GM12878 (cell line): ENCODE measurements around the gene POLR1A. TPM values are rescaled to one million over a fixed set of nuclear protein-coding genes. Genes with fewer than 3 reads are reported as not detected.

Experiments
- BMI1 ChIP-seq: fragments of 450-650 bp; IDR thresholded peaks from 2 replicates; pipeline ENCODE4 v1.6.1; 2016; ENCODE audit warnings: mild to moderate bottlenecking, moderate library complexity, borderline replicate concordance
- CBX3 ChIP-seq: fragments of 200-600 bp; sonication (generic); IDR thresholded peaks from 2 replicates; pipeline ENCODE4 v1.6.1; 2016; ENCODE audit warnings: low read depth, borderline replicate concordance
- HDAC6 ChIP-seq: fragments of 200-600 bp; sonication (generic); IDR thresholded peaks from one replicate; pipeline ENCODE4 v1.8.0; 2017; ENCODE audit warnings: antibody characterized with exemption; ENCODE audit not compliant: unreplicated experiment
- IKZF2 ChIP-seq, 2 experiments: fragments of 450-650 bp; IDR thresholded peaks; 2 replicates each; pipeline ENCODE4 v1.6.1; 2017; ENCODE audit warnings: mild to moderate bottlenecking in 2 of 2, moderate library complexity in 2 of 2
- IRF3 ChIP-seq: fragments of 450-650 bp; IDR thresholded peaks from 2 replicates; pipeline ENCODE4 v1.6.1; 2014; ENCODE audit warnings: mild to moderate bottlenecking
- KDM1A ChIP-seq: fragments of 200-600 bp; sonication (generic); IDR thresholded peaks from 2 replicates; pipeline ENCODE4 v1.6.1; 2016; ENCODE audit warnings: borderline replicate concordance
- MEF2B ChIP-seq: fragments of 450-650 bp; IDR thresholded peaks from 2 replicates; pipeline ENCODE4 v1.6.1; 2018; ENCODE audit warnings: mild to moderate bottlenecking, moderate library complexity; ENCODE audit not compliant: partially characterized antibody, poor library complexity, severe bottlenecking
- MXI1 ChIP-seq: fragments of 150-350 bp; IDR thresholded peaks from 2 replicates; pipeline ENCODE4 v1.6.1; 2011; ENCODE audit warnings: low read depth, mild to moderate bottlenecking, inconsistent platforms, low read length, improper control_type of control experiment
- NFIC ChIP-seq: IDR thresholded peaks from 2 replicates; pipeline ENCODE4 v1.6.1; 2012; ENCODE audit warnings: low read depth, mild to moderate bottlenecking, inconsistent platforms, low read length, moderate library complexity
- NR2F1 ChIP-seq: fragments of 450-650 bp; conservative IDR thresholded peaks from 2 replicates; pipeline ENCODE4 v1.6.1; 2017; ENCODE audit warnings: mild to moderate bottlenecking
- PKNOX1 ChIP-seq: fragments of 450-650 bp; IDR thresholded peaks from 2 replicates; pipeline ENCODE4 v1.6.1; 2016; ENCODE audit warnings: mild to moderate bottlenecking
- POU2F2 ChIP-seq: IDR thresholded peaks from 3 replicates; pipeline ENCODE4 v1.6.1; 2011; ENCODE audit warnings: low read depth, mild to moderate bottlenecking, low read length, borderline replicate concordance
- YY1 ChIP-seq: IDR thresholded peaks from 2 replicates; pipeline ENCODE4 v1.6.1; 2011; ENCODE audit warnings: low read depth, mild to moderate bottlenecking, low read length
- ZNF384 ChIP-seq: IDR thresholded peaks from 2 replicates; pipeline ENCODE4 v1.6.1; 2012; ENCODE audit warnings: low read depth, mild to moderate bottlenecking, low read length, improper control_type of control experiment, borderline replicate concordance
- ZSCAN29 ChIP-seq: fragments of 450-650 bp; IDR thresholded peaks from 2 replicates; pipeline ENCODE4 v1.6.1; 2017; ENCODE audit warnings: mild to moderate bottlenecking, moderate library complexity
- ZZZ3 ChIP-seq: IDR thresholded peaks from 2 replicates; pipeline ENCODE4 v1.6.1; 2011; ENCODE audit warnings: low read depth; ENCODE audit not compliant: control insufficient read depth, insufficient read length
- polyA plus RNA-seq, 11 experiments: library from polyadenylated mRNA; depleted of rRNA in 4 of 11; unstranded in 6 of 11; stranded (reverse) in 5 of 11; fragments of >200 nt; fragmentation: Nextera tagmentation in 4 of 11; fragmentation: Illumina TruSeq in 1 of 11; extraction: Ambion mirVana in 4 of 11; extraction: Trizol in 1 of 11; gene quantifications; 1 replicate in 1 of 11; 2 replicates in 10 of 11; pipeline versions ENCODE4 v1.2.1 to v1.2.3, GENCODE V29; 2011 to 2016; ENCODE audit warnings: inconsistent platforms in 2 of 11, missing spikeins in 2 of 11, low read depth in 1 of 11
- total RNA-seq, 4 experiments: library from RNA; depleted of rRNA in 3 of 4; stranded (reverse); fragments of >200 nt in 3 of 4; fragmentation: Illumina TruSeq in 1 of 4; extraction: Trizol in 1 of 4; gene quantifications; 2 replicates each; pipeline versions ENCODE4 v1.2.1 to v1.2.3, GENCODE V29; 2013 to 2021
- TF ChIP-seq, protein P1 (sequence below): fragments of 450-650 bp; formaldehyde crosslinking; IDR thresholded peaks from 2 replicates; pipeline ENCODE4 v1.4.0; 2020; ENCODE audit warnings: mild to moderate bottlenecking, moderate library complexity
- TF ChIP-seq, protein P2 (sequence below): IDR thresholded peaks from 2 replicates; pipeline ENCODE4 v1.6.1; 2012; ENCODE audit warnings: low read depth, low read length, improper control_type of control experiment
- TF ChIP-seq, protein P3 (sequence below): fragments of 450-650 bp; IDR thresholded peaks from 2 replicates; pipeline ENCODE4 v1.6.1; 2017; ENCODE audit warnings: mild to moderate bottlenecking
- TF ChIP-seq, protein P4 (sequence below): IDR thresholded peaks from 2 replicates; pipeline ENCODE4 v1.6.1; 2011; ENCODE audit warnings: borderline replicate concordance, low read depth, mild to moderate bottlenecking, moderate library complexity, mixed read lengths, low read length; ENCODE audit not compliant: insufficient read depth; ENCODE audit errors: extremely low read length

POLR1A gene
- total and polyA plus RNA-seq, 10 of the 15 experiments (the other 5 are each of a cell fraction or from before 2014, with no cell fraction given): 2.1 to 53.9 (median 17.8) TPM

DNA sequence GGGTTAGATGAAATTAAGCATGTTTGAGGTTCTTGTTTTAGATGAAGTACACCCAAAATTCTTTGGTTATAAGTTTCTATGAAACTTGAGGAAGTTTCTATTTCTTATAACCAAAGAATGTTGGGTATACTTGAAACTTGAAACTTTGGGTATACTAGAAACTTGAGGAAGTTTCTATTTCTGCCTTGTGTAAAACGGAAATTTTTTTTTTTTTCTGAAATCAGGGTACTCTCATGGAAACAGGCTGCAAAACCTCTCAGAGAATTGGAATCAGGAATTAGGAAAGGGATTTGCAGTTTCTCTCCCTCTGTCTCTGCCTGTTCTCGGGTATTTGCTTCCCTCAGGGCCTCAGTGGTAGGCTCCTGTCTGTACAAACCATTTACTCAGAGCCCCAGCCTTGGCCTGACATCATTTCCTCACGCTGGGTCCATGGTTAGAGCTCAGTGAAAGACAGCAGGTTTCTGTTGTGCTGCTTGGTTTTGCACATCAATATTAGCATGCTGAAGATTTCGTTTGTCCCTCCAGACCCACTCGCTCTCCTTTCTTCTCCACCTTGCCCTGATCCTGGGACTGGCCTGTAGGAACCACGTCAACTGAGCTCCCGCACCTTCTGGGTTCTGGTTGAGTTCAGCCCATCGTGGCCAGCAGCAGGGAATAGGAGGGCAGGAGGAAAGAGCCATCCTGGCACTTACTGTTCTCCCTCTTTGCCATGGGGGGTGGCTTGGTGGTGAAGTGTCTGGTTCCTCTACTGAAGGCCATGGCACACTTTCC lies 106.4 kb downstream of the POLR1A start (continued):
- TF ChIP-seq, protein P1, sequence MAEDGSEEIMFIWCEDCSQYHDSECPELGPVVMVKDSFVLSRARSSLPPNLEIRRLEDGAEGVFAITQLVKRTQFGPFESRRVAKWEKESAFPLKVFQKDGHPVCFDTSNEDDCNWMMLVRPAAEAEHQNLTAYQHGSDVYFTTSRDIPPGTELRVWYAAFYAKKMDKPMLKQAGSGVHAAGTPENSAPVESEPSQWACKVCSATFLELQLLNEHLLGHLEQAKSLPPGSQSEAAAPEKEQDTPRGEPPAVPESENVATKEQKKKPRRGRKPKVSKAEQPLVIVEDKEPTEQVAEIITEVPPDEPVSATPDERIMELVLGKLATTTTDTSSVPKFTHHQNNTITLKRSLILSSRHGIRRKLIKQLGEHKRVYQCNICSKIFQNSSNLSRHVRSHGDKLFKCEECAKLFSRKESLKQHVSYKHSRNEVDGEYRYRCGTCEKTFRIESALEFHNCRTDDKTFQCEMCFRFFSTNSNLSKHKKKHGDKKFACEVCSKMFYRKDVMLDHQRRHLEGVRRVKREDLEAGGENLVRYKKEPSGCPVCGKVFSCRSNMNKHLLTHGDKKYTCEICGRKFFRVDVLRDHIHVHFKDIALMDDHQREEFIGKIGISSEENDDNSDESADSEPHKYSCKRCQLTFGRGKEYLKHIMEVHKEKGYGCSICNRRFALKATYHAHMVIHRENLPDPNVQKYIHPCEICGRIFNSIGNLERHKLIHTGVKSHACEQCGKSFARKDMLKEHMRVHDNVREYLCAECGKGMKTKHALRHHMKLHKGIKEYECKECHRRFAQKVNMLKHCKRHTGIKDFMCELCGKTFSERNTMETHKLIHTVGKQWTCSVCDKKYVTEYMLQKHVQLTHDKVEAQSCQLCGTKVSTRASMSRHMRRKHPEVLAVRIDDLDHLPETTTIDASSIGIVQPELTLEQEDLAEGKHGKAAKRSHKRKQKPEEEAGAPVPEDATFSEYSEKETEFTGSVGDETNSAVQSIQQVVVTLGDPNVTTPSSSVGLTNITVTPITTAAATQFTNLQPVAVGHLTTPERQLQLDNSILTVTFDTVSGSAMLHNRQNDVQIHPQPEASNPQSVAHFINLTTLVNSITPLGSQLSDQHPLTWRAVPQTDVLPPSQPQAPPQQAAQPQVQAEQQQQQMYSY (CRISPR knock-in tag): no peak
- TF ChIP-seq NR2F1 (no peak), ZZZ3 (no peak), HDAC6 (no peak), MEF2B (peak; percentile 67), ZNF384 (peak; percentile 84), YY1 (peak; percentile 40; the same call in 1 of the 2 replicates), PKNOX1 (peak; percentile 37; the same call in 1 of the 2 replicates), IRF3 (no peak), BMI1 (no peak), ZSCAN29 (no peak), KDM1A (no peak), NFIC (peak; percentile 82), CBX3 (no peak), POU2F2 (no peak), IKZF2 (IDR thresholded peaks at IDR 0.05) (peak; percentile 73 to 78; a peak in 3 of 4 replicates), MXI1 (no peak)
- TF ChIP-seq, protein P2, sequence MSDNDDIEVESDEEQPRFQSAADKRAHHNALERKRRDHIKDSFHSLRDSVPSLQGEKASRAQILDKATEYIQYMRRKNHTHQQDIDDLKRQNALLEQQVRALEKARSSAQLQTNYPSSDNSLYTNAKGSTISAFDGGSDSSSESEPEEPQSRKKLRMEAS: no peak
- TF ChIP-seq, protein P3, sequence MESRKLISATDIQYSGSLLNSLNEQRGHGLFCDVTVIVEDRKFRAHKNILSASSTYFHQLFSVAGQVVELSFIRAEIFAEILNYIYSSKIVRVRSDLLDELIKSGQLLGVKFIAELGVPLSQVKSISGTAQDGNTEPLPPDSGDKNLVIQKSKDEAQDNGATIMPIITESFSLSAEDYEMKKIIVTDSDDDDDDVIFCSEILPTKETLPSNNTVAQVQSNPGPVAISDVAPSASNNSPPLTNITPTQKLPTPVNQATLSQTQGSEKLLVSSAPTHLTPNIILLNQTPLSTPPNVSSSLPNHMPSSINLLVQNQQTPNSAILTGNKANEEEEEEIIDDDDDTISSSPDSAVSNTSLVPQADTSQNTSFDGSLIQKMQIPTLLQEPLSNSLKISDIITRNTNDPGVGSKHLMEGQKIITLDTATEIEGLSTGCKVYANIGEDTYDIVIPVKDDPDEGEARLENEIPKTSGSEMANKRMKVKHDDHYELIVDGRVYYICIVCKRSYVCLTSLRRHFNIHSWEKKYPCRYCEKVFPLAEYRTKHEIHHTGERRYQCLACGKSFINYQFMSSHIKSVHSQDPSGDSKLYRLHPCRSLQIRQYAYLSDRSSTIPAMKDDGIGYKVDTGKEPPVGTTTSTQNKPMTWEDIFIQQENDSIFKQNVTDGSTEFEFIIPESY: no peak
- TF ChIP-seq, protein P4, sequence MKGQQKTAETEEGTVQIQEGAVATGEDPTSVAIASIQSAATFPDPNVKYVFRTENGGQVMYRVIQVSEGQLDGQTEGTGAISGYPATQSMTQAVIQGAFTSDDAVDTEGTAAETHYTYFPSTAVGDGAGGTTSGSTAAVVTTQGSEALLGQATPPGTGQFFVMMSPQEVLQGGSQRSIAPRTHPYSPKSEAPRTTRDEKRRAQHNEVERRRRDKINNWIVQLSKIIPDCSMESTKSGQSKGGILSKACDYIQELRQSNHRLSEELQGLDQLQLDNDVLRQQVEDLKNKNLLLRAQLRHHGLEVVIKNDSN: no peak
